UCSD-AML1 (cell line): ENCODE data around the gene CADM2.

Experiments used
- DNase-seq: peaks from one replicate; lab custom pipeline; 2025; ENCODE audit not compliant: unreplicated experiment; lab: John Stamatoyannopoulos, UW

CADM2 gene

DNA sequence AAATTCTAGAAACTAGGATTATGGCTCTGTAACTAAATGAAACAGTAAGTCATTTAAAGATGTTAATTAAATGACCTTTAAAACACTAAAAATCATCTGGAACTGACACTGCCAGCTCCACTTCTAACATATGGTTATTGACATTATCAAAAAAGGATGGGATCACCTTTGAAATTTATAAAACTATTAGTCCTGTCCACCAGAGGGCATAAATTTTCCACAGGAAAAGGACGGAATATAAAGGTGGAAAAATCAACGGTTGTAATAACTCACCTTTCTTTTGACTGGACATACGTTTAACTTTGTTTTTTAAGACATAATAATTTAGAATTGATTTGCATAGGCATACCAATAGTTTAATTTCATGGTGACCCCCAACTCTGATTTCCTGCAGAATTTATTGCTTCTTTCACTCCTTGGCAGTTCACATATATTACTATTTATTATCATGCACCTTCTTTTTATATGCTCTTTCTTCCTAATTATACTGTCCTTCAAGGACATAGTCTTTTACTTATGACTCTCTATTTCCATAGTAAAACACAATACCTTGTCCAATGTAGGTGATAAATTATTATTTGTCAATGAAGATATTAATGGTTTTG lies 345.7 kb downstream of the CADM2 start:
- no peak for DNase-seq

DNA sequence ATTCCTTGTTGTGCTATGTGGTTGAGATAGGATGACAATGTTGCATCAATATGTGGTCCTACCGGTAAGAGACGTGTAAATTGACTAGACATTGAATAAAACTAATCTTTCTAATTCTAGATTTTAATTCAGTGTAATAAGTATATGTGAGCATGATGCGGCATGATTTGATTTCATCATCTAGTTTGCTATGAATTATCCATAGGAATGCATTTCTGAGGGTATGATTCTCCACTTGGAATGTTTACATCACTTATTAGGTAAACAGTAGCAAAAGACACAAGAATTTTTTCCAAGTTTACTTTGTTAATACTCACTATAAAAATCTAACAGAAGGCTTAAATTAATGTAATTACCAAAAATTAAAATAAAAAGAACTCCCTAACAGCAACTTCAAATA lies 353.5 kb downstream of the CADM2 start:
- no peak for DNase-seq

DNA sequence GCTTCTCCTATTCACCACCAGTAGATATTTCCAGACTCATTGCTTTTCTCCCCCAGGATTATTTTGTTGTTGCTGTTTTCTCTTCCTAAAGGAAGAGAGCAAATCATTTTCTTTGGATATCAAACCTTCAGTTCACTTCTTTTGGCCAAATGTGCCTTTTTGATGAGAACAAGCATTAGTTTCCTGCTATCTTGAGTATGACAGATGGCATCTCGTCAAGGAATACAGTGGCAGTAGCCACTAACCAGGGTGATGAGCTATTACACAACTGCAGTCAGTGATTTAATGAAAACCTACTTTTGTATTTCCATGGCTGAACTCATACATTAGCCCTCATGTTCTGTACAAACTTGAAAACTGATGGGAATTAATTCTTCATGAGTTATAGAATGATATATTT lies 354.6 kb downstream of the CADM2 start:
- no peak for DNase-seq

DNA sequence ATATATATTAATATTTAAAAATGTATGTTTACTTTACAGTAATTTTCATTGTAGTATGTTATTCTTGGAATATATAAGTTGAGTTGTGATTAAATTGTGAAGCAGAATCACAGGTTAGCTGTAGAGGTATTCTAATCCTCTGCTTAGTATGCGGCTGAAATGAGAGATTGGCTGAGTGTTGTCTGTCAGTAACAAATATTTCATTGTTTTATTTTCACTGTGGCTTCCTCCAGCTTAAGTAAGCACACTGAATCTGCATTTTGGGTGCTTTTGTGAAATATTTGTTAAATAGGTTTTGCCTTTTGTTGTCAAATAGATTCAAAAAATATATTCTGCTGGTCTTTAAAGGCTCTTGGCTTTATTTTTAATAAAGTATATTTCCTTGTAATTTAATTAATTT lies 357.5 kb downstream of the CADM2 start:
- DNase-seq = no peak

DNA sequence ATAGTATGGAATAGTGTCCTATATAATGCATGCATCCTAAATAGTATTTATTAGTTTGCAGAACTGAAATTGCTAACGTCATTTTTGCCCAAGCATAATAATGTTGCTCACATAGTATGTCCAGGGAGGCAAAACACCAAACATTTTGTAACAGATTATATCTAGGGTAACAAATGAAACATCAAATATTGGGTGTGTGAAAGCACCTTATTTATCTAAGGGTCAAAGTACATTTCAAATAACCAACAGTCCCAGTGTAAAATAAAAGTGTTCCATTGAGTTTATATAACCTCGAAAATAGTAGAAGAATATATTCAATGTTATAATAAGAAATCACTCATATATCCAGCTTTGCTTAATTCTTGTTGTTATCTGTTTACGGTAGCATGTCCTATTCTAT lies 363.1 kb downstream of the CADM2 start:
- DNase-seq = no peak

DNA sequence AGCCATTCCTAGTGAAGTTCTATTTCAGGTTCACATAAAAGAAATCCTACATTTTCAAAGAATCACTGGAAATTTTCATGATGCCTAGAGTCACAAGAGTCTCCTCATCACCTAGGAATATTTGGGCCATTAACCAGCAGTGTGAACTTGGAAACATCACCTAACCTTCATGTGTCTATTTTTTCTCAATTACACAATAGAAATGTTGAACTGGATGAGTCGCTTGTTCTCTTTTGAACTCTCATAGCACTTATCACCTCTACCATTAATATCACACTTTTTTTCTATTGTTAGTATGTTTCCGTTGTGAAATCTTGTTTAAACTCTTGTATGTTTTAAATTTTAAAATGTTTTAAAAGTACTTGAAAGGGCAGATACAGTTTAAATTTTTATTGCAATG lies 371.3 kb downstream of the CADM2 start:
- DNase-seq = no peak

DNA sequence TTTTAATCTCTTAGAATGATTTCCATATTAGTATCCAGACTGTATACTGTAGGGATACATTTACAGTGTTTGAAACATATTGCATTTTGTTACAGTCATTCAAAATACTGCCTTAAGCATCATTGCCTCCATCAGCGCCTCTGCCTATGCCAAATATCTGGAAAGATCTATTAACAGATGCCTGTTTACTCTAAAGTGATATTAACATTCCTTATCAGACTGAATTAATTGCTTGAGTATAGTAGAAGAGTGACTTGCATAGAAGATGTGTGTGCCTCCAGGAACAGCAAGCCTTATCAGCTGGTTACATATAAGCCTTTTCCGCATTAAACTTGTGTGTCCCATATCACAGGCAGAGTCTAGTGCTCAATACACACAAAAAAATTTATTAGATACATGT lies 379.1 kb downstream of the CADM2 start:
- DNase-seq = no peak

DNA sequence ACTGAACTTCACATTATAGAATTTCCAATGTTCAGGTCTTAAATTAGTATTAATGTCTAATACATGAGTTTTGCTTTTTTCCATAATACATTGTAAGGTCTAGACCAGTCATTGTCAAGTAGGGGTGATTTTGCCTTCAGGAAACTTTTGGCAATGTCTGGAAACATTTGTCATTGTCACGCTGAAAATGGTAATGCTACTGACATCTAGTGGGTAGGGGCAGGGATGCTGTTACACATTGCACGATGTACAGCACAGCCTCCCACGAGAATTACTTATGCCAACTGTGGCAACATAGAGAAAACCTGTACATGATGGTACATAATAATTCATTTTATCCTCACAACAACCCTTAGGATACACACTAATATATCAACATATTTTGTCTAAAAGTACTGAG lies 384.1 kb downstream of the CADM2 start:
- peak; percentile 3 for DNase-seq

DNA sequence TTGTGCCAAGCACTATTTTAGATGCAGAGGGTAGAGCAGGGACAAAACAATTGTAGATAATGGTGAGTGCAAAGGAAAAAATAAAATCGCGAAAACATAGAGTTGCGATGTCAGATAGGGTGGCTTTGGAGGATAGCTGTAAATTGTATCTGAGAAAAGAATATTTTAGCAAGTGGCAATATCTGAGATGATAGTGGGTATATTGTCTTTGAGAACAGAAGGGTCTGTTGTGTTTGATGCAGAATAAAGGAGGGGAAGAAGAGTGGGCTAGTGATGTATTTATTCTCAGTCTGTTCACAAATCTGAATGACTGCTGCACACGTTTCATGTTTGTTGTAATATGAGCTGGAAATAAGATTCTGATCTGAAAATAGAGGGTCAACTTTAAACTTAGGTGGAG lies 396.8 kb downstream of the CADM2 start:
- DNase-seq = no peak

DNA sequence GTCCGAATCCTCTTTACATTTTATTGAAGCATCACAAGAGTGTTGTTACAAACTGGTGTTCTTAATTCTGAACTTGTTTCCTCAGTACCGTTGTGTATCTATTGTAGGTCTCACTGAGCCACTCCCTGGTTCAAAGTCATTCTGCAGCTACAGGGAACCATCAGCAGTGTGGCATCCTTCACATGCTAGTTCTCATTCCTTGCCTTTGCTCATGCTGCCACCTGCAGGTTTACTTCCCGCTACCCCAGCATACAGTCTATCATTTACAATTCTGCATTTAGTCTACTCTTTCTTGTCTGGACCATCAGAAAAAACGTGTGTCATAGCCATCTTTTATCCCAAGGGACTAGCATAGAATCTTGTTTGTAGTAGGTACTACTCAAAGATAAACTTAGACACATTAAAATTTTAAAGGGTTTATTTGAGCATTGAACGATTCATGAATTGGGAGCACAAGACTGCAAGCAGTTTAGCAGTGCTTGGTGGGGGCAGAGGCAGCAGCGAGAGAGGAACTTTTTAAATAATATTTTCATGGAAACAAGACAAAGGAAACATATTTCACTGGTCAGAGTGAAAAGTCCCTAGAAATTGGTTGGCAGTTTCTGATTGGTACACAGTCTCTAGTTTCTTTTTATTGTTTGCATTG lies 402.1 kb downstream of the CADM2 start:
- peak; percentile 8 for DNase-seq

DNA sequence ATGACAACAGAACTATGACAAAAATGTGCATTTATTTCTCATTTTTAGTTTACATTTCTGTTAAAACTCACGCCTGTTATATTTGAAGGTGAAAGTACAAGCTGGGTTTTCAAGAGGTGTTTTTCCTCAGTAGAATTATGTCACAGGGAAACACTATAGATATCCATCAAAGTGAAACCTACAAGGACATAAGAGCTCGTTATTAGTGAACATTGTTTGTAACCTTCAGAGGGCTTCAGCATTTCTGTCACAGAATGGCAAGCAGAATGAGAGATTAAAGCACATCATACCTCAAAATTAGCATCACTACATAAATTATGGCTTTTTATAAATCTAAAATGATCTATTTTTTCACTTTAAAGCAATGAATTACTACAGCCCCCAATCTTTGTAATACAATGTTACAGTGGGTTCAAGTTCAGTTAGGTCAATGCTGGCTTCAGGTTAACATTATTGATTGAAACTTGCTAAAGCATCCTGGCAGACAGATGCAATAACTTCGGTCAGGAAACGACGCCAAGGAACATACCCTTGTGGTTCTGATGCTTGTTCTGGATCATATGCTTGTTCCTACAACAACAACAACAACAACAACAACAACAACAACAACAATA lies 405.6 kb downstream of the CADM2 start:
- DNase-seq = no peak

DNA sequence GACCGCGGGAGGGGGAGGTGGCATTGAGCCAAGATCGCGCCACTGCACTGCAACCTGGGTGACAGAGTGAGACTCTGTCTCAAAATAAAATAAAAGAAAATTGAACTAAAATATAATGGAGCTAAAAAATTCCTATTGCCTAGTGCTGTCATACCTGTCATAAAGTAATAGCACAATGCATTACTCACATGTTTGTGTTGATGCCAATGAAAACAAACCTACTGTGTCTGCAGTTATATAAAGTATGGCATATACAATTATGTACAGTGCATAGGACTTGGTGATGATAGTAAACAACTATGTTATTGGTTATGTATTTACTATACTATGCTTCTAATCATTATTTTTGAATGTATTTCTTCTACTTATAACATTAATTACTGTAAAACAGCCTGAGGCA lies 411.6 kb downstream of the CADM2 start:
- DNase-seq = no peak

DNA sequence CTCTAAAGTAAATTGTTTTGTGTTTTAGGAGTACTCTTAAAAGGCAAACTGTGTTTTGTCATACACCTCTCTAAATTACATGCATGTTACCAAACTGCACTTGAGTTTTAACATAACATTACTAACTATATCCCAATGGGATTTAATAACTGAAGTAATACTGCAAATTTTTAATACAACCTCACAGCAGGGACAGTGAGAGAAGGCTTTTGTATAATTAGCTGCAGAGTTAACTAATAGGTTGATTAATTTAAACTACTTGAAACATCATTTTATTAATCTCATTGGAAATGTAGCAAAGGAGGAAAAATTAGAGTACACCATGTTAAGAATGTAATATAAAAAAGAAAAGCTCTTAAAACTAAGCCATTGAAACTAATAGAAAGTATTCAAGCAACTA lies 417.3 kb downstream of the CADM2 start:
- DNase-seq = no peak

DNA sequence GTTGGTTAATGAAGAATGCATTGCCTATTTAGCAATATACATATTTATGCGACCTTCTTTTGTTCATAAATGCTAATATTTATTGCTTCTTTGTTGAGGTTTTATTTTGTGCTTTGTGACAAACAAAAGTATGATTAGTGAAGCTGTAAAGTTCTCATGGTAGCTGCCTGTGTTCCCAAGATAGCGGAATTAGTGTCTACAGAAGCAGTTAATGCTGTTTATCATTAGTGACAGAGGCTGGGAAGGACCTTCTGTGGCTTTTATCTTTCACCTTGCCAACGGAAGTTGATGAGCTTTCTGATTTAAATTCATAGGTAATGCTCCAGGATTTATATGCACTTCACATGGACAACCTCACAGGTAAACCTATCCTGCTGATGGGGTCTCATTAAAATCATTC lies 418.3 kb downstream of the CADM2 start:
- no peak for DNase-seq

DNA sequence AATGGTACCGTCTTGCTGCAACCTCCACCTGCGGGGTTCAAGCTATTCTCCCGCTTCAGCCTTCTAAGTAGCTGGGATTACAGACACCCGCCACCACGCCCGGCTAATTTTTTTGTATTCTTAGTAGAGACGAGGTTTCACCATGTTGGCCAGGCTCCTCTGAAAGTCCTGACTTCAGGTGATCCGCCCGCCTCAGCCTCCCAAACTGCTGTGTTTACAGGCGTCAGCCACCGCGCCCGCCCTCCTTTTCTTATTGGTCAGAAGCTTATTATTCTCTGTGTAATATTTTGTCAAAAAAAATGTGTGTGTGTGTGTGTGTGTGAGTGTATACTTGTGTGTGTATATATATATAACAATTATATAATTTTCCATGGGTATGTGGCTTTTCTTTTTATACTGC lies 425.6 kb downstream of the CADM2 start:
- DNase-seq = no peak

DNA sequence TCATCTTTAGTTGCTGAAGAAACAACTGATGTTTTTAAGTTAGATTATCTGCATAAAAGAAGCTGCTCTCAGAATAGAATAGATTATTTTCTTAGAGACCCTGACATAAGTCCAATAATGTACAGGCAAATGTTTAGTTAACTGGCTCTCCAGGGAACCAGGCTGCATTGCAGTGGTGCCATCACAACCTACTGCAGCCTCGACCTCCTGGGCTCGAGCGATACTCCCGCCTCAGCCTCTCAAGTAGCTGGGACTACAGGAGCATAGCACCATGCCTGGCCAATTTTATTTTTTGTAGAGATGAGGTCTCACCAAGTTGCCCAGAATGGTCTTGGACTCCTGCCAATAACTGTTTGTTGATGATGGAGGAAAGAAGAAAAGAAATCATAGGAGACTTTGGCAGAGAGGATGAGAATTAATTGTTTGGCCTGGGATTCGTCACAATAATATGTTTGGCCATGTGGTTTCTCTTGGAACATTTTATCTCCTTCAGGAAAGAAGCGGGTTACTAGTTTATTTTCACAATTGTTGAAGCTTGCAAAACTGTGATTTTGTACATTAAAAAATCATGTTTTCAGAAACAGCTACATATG lies 429.2 kb downstream of the CADM2 start:
- DNase-seq = no peak

DNA sequence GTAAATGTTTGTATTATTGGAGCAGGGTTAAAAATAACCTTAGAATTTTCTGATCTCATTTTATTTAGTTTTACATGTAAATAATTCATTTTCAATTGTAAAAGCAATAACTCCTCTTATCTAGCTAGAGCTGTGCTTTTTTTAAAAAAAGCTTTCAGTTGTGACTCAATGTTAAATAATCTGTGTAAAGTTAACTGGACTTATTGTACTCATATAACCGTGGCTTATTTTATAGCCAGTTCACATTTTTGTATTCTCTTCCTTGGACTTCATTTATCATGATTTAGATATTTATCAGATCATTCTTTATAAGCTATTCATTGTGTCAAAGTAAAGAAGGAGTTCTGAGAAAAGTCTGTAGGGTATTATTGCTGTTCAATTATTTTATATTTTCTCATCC lies 435.6 kb downstream of the CADM2 start:
- no peak for DNase-seq

DNA sequence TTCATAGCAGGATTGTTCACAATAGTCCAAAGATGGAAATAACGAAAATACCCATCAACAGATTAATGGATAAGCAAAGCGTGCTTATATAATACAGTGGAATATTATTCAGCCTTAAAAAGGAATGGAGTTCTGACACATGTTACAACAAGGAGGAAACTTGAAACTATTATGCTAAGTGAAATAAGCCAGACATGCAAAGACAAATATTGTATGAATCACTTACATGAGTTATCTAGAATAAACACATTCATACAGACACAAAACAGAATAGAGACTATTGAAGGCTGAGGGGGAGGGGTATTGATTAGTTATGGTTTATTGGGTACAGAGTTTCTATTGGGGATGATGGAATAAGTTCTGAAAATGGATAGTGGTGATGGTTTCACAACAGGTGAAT lies 438.6 kb downstream of the CADM2 start:
- DNase-seq = no peak

DNA sequence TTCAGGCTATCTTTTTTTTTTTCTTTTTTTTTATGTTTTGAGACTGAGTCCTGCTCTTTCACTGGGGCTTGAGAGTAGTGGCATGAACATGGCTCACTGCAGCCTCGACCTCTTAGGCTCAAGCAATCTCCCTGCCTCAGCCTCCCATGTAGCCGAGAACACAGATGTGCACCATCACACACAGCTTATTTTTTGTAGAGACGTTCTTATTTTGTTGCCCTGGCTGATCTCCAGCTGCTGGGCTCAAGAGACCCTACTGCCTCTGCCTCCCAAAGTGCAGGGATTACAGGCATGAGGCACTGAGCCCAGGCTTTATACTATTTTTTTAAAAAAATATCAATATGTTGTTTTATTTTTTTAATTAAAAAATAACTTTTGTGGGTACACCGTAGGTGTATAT lies 467.3 kb downstream of the CADM2 start:
- no peak for DNase-seq

DNA sequence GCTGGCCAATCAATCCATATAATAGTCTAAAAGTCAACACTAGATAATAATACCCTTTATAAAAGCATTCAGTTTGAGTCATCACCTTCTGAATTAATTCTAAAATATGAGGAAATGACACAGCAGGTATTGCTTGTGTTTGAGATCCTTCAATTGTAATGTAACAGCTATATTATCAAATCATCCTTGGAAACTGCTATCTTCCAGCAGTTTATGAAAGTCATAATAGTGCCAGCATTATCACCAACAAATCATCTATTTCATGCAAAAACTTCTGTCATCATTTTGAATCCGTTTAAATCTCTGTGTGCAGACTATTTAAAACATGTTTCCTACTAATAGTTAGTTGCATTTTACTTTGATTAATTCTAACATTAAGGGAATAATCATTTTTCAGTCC lies 468.7 kb downstream of the CADM2 start:
- no peak for DNase-seq

DNA sequence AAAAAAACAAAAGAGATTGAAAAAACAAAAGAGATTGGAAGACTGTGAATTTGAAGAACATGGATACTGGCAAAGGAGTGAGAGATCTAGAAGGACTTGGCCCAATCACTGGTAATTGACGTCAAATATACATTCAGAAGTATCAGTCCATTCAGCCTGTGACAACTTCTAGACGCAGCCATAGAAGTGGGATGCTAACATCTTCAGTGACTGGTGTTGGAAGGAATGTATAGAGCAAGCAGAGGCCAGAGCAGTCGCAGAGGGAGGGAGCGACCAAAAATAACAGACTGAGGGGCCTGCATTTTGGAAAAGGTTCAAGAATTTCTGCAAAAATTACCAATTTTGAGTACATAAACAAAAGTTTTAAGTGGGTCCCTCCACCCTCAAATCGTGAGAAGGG lies 473.3 kb downstream of the CADM2 start:
- DNase-seq = no peak

DNA sequence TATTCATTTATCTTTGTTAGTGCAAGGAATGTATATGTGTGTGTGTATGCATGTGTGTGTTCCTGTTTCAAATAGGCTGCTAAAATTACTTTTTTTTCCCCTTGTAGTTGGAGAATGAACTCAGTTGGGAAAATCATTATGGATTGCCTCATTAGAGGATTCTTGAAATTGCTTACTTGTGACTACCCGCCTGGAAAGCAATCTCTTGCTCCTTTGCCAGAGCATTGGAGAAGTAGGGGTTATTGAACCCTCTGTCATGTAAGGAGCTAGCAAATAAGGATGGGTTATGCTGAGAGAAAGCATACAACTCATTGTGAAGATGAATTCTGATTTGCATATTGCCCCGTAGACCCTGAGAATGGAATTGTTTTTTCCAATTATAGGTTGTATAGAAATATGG lies 474.5 kb downstream of the CADM2 start:
- no peak for DNase-seq
